ENCODE results near the gene EIF2B2. TPM values are rescaled to one million over a fixed set of nuclear protein-coding genes. Genes with fewer than 3 reads are reported as not detected.

EIF2B2 gene
- total RNA-seq, 1 experiment from 2014 or later = 48.3 TPM

DNA sequence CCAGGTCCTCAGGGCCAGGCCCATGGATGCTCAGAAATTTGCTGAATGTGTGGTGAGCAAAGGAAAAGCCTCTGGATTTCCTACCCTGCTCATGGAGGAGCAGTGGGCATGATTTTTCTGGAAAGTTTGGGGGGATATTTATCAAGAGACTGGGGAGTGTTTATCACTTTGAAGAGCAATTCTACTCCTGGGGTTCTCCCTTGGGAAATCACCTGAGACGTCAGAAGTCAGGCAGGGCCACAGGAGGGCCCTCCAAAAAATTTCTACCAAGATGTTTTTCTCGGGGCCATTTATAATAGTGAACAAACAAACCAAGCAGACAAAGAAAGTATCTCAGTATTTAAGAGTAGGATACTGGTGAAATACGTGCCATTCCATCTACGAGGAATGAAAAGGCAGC, 20.1 kb upstream of the EIF2B2 start:
- no peak for DNase-seq
- Mint-ChIP-seq H3K4me1 (peaks cover 26 to 44% of the 10 kb centered on the region in 2 experiments), H3K27ac (no peak overlapping the region)

More for the DNA sequence above, 20.1 kb upstream of the EIF2B2 start:
- Histone ChIP-seq H3K9ac (ENCODE audit: extremely low read depth, insufficient read length, low read length) (no peak overlapping the region), H3K9me3 (ENCODE audit: control insufficient read depth, low read depth, low read length) (no peaks in the 10 kb centered on the region), H2AK5ac (ENCODE audit: insufficient read length, low read length) (no peak overlapping the region), H4K5ac (ENCODE audit: insufficient read length, low read depth, low read length) (no peak overlapping the region), H3K14ac (ENCODE audit: insufficient read depth, low read length) (no peak overlapping the region), H3K23me2 (ENCODE audit: insufficient read length, low read depth, low read length, poor library complexity, severe bottlenecking) (no peaks in the 10 kb centered on the region), H2AFZ (ENCODE audit: low read length) (no peak overlapping the region), H2BK15ac (ENCODE audit: low read depth, low read length) (no peak overlapping the region), H4K91ac (ENCODE audit: insufficient read length, low read depth, low read length) (no peak overlapping the region), H3K27ac (ENCODE audit: insufficient read length, low read depth, low read length) (no peak overlapping the region), H3K27me3 (ENCODE audit: insufficient read depth, low read length) (no peaks in the 10 kb centered on the region), H2BK120ac (ENCODE audit: low read depth, low read length, poor library complexity, severe bottlenecking) (no peak overlapping the region), H3T11ph (ENCODE audit: low read length) (no peak overlapping the region), H3K79me2 (ENCODE audit: insufficient read depth, low read length) (no peaks in the 10 kb centered on the region), H2BK12ac (ENCODE audit: insufficient read length, low read depth, low read length) (no peak overlapping the region), H3K4me2 (ENCODE audit: insufficient read depth, insufficient read length, low read length) (no peak overlapping the region), H4K20me1 (ENCODE audit: control insufficient read depth, insufficient read depth, insufficient read length) (no peaks in the 10 kb centered on the region), H3K4ac (ENCODE audit: low read depth, low read length) (no peak overlapping the region), H3K23ac (ENCODE audit: insufficient read length, low read depth, low read length) (no peak overlapping the region), H3K79me1 (ENCODE audit: insufficient read depth, low read depth, low read length, poor library complexity, severe bottlenecking) (no peaks in the 10 kb centered on the region), H2BK5ac (ENCODE audit: insufficient read length, low read length) (no peak overlapping the region), H3K18ac (ENCODE audit: insufficient read length, low read depth, low read length) (no peak overlapping the region), H3K4me1 (ENCODE audit: insufficient read depth, low read length) (no peaks in the 10 kb centered on the region; the same call in 1 of the 2 replicates), H4K8ac (replicated peaks; ENCODE audit: insufficient read length, low read depth, low read length) (no peak overlapping the region), H2BK20ac (ENCODE audit: low read depth, low read length, poor library complexity, severe bottlenecking) (no peak overlapping the region), H3K56ac (ENCODE audit: insufficient read length, low read depth, low read length) (no peak overlapping the region)
- TF ChIP-seq, protein P1, sequence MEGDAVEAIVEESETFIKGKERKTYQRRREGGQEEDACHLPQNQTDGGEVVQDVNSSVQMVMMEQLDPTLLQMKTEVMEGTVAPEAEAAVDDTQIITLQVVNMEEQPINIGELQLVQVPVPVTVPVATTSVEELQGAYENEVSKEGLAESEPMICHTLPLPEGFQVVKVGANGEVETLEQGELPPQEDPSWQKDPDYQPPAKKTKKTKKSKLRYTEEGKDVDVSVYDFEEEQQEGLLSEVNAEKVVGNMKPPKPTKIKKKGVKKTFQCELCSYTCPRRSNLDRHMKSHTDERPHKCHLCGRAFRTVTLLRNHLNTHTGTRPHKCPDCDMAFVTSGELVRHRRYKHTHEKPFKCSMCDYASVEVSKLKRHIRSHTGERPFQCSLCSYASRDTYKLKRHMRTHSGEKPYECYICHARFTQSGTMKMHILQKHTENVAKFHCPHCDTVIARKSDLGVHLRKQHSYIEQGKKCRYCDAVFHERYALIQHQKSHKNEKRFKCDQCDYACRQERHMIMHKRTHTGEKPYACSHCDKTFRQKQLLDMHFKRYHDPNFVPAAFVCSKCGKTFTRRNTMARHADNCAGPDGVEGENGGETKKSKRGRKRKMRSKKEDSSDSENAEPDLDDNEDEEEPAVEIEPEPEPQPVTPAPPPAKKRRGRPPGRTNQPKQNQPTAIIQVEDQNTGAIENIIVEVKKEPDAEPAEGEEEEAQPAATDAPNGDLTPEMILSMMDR (conservative IDR thresholded peaks at IDR 0.05) = no peak
- Mint-ChIP-seq H3K4me3 (no peak overlapping the region), H3K36me3 (ENCODE audit: insufficient read depth in 1 of 3, low read depth in 3 of 3) (no peaks in the 10 kb centered on the region; a peak in 1 of 7 replicates), H3K9me3 (no peaks in the 10 kb centered on the region), H3K27me3 (ENCODE audit: low read depth) (no peaks in the 10 kb centered on the region; the same call in 1 of the 2 replicates)
- no CpG with 5 or more reads among the region's 4 CpGs for WGBS (ENCODE audit: extremely low coverage, insufficient read length, low lambda C conversion rate)

All from H9 (cell line).